Placental pericyte (primary cell): ENCODE measurements around the gene CORT. TPM values are rescaled to one million over a fixed set of nuclear protein-coding genes. Genes with fewer than 3 reads are reported as not detected.

ENCODE experiments used
- total RNA-seq: library from RNA; depleted of rRNA; stranded (reverse); fragments of >200 nt; gene quantifications from 2 replicates; pipeline ENCODE4 v1.2.3, GENCODE V29; 2012

Gene CORT
- 0.29 TPM in 1 of 2 replicates, not detected in the other for total RNA-seq

GRCh38 chr1:10449751-10450150, at the start of gene CORT:
TSS of gene CORT (plus strand) at chr1:10450031. CDS start at chr1:10450224, 193 bp downstream.

GRCh38 chr1:10430216-10431069, 19.4 kb upstream of the CORT start, which contains the start of gene CENPS:
TSS of gene CENPS (plus strand) at chr1:10430433. CDS start at chr1:10430518, 85 bp downstream.

GRCh38 chr1:10472220-10473144, 22.7 kb downstream of the CORT start, which contains the start of gene DFFA:
TSS of gene DFFA (minus strand) at chr1:10472529. CDS start at chr1:10472458, 71 bp downstream.

GRCh38 chr1:10474613-10475507, 25.0 kb downstream of the CORT start, which contains the start of gene PEX14:
TSS of gene PEX14 (plus strand) at chr1:10474950. CDS start at chr1:10474967, 17 bp downstream.

Other genes starting within 250 kb of the CORT start
- gene KIF1B, start 239.5 kb upstream of the CORT start, total RNA-seq = 25.6 and 28.3 TPM in 2 replicates
- 154 and 208 TPM in 2 replicates for gene PGD, start 51.0 kb upstream of the CORT start, total RNA-seq
- gene CENPS, start 19.6 kb upstream of the CORT start, total RNA-seq = 11.8 and 14.6 TPM in 2 replicates
- gene DFFA, start 22.5 kb downstream of the CORT start, total RNA-seq = 30.9 and 48.0 TPM in 2 replicates
- gene PEX14, start 24.9 kb downstream of the CORT start, total RNA-seq = 22.5 and 24.6 TPM in 2 replicates